Peyer's patch (tissue), 4 donors: ENCODE results near the gene TFPI. TPM values are rescaled to one million over a fixed set of nuclear protein-coding genes. Genes with fewer than 3 reads are reported as not detected.
A peak's percentile ranks its signal among the peaks of the same experiment; 100 is the strongest.

Experiments
- DNase-seq, 3 donors: peaks; one replicate each; pipeline ENCODE4 v3.0.0-alpha.2; 2017 to 2019
- H3K27ac ChIP-seq, 4 donors: fragments of 200-600 bp; sonication (generic); one replicate each; pipeline ENCODE4 v1.5.1; 2016 to 2019
- H3K27me3 ChIP-seq, 2 donors: fragments of 200-600 bp; sonication (generic); one replicate each; pipeline ENCODE4 v1.5.1; 2019
- H3K36me3 ChIP-seq, 3 donors: fragments of 200-600 bp; sonication (generic); one replicate each; pipeline ENCODE4 v1.5.1; 2016 to 2019
- H3K4me1 ChIP-seq, 4 donors: fragments of 200-600 bp; sonication (generic); one replicate each; pipeline ENCODE4 v1.5.1; 2016 to 2019
- H3K4me3 ChIP-seq, 4 donors: fragments of 200-600 bp; sonication (generic); 1 replicate in 3 of 4; 2 replicates in 1 of 4; pipeline ENCODE4 v1.5.1; 2016 to 2019; ENCODE audit warnings: mild to moderate bottlenecking in 1 of 4
- H3K9me3 ChIP-seq, 4 donors: fragments of 200-600 bp; sonication (generic); one replicate each; pipeline ENCODE4 v1.5.1; 2016 to 2019; ENCODE audit warnings: mild to moderate bottlenecking in 1 of 4
- CTCF ChIP-seq, 6 experiments: fragments of 450-650 bp in 4 of 6; fragments of 200-600 bp in 2 of 6; sonication (generic) in 1 of 6; IDR thresholded peaks; one replicate each; pipeline ENCODE4 v1.5.1; 2017 to 2019; ENCODE audit warnings: antibody characterized with exemption in 6 of 6, mild to moderate bottlenecking in 3 of 6, moderate library complexity in 1 of 6
- POLR2A ChIP-seq, 2 donors: fragments of 450-650 bp; IDR thresholded peaks; one replicate each; pipeline ENCODE4 v1.5.1; 2017; ENCODE audit warnings: antibody characterized with exemption in 2 of 2, mild to moderate bottlenecking in 2 of 2, moderate library complexity in 2 of 2
- total RNA-seq, 4 donors: library from RNA; depleted of rRNA; stranded (reverse); fragments of >200 nt; gene quantifications; one replicate each; pipeline ENCODE4 v1.1.0, GENCODE V29; 2016

The TFPI gene
- total RNA-seq, 4 donors from 2014 or later: 69.9 to 91.4 (median 75.8) TPM

GRCh38 chr2:187552381-187552780, 1.9 kb downstream of the TFPI start:
- H3K36me3 ChIP-seq: no peaks in the 10 kb centered on the region

GRCh38 chr2:187550857-187551256, 3.4 kb downstream of the TFPI start:
- peak overlapping the region in 2 of 4 donors; percentile 15 to 28 for H3K27ac ChIP-seq
- H3K9me3 ChIP-seq: no peaks in the 10 kb centered on the region
- H3K4me1 ChIP-seq: peaks cover 0 to 5% (median 0%) of the 10 kb centered on the region in 4 donors
- H3K27me3 ChIP-seq: no peaks in the 10 kb centered on the region
- peak overlapping the region in 2 of 4 donors; percentile 6 to 9 for H3K4me3 ChIP-seq
- TF ChIP-seq CTCF (IDR thresholded peaks at IDR 0.05) (no peak), POLR2A (IDR thresholded peaks at IDR 0.05) (no peak)
- no peaks in the 10 kb centered on the region for H3K36me3 ChIP-seq
- no peak for DNase-seq

More at GRCh38 chr2:187552381-187552780, 1.9 kb downstream of the TFPI start:
- no peak for DNase-seq
- peak overlapping the region in 2 of 4 donors; percentile 53 to 60 for H3K4me3 ChIP-seq
- no peaks in the 10 kb centered on the region for H3K9me3 ChIP-seq
- TF ChIP-seq CTCF (IDR thresholded peaks at IDR 0.05) (no peak), POLR2A (IDR thresholded peaks at IDR 0.05) (no peak)
- peaks cover 0 to 5% (median 0%) of the 10 kb centered on the region in 4 donors for H3K4me1 ChIP-seq
- H3K27me3 ChIP-seq: no peaks in the 10 kb centered on the region
- H3K27ac ChIP-seq: peak overlapping the region in 2 of 4 donors; percentile 44 to 69

GRCh38 chr2:187549951-187550555, 4.2 kb downstream of the TFPI start:
- Histone ChIP-seq H3K36me3 (no peaks in the 10 kb centered on the region), H3K27me3 (no peaks in the 10 kb centered on the region), H3K27ac (peak overlapping the region in 2 of 4 donors; percentile 17 to 39), H3K4me1 (peaks cover 0 to 8% (median 0%) of the 10 kb centered on the region in 4 donors), H3K4me3 (peak overlapping the region in 2 of 4 donors; percentile 22), H3K9me3 (no peaks in the 10 kb centered on the region)
- TF ChIP-seq POLR2A (IDR thresholded peaks at IDR 0.05) (no peak), CTCF (IDR thresholded peaks at IDR 0.05) (no peak)
- no peak for DNase-seq

GRCh38 chr2:187549193-187549592, 5.0 kb downstream of the TFPI start:
- Histone ChIP-seq H3K36me3 (no peaks in the 10 kb centered on the region), H3K4me1 (peaks cover 0 to 15% (median 0%) of the 10 kb centered on the region in 4 donors), H3K4me3 (no peak overlapping the region), H3K27me3 (no peaks in the 10 kb centered on the region), H3K27ac (no peak overlapping the region), H3K9me3 (no peaks in the 10 kb centered on the region)
- TF ChIP-seq CTCF (IDR thresholded peaks at IDR 0.05) (no peak), POLR2A (IDR thresholded peaks at IDR 0.05) (no peak)
- no peak for DNase-seq

- Histone ChIP-seq H3K4me1 (peaks cover 0 to 15% (median 0%) of the 10 kb centered on the region in 4 donors), H3K27ac (peak overlapping the region in 1 of 4 donors; percentile 43)
- TF ChIP-seq CTCF (IDR thresholded peaks at IDR 0.05) (no peak), POLR2A (IDR thresholded peaks at IDR 0.05) (no peak)
Measured at GRCh38 chr2:187548656-187549055, 5.6 kb downstream of the TFPI start.

More at GRCh38 chr2:187548656-187549055, 5.6 kb downstream of the TFPI start:
- H3K27me3 ChIP-seq: no peaks in the 10 kb centered on the region
- H3K36me3 ChIP-seq: no peaks in the 10 kb centered on the region
- DNase-seq: no peak
- H3K4me3 ChIP-seq: no peak overlapping the region
- no peaks in the 10 kb centered on the region for H3K9me3 ChIP-seq
